Measurements from ENCODE around the gene ENAH. TPM values are rescaled to one million over a fixed set of nuclear protein-coding genes. Genes with fewer than 3 reads are reported as not detected.

The ENAH gene
- total and polyA plus RNA-seq, 2 donors (not counting 1 experiment from before 2014, with no cell fraction given) = 1.3 to 1.6 TPM

- no peak overlapping the region for H3K9ac ChIP-seq (ENCODE audit: low read length)
- no peaks in the 10 kb centered on the region for H3K9me3 ChIP-seq (ENCODE audit: control extremely low read depth in 1 of 3, control insufficient read depth in 2 of 3, insufficient read depth in 1 of 3, low read length in 2 of 3)
- CTCF ChIA-PET = no interaction called here
- intact Hi-C loops (cut with micrococcal nuclease) = no loop called here
- no CpG with 5 or more reads among the region's 1 CpG for whole genome bisulfite sequencing (ENCODE audit: insufficient coverage)
- H3K4me2 ChIP-seq (replicated peaks; ENCODE audit: low read depth, low read length, poor library complexity, severe bottlenecking) = no peak overlapping the region
- no peak overlapping the region for H3K27ac ChIP-seq (ENCODE audit: low read length in 2 of 2)
- no peaks in the 10 kb centered on the region for H3K36me3 ChIP-seq (replicated peaks in 1 of 2; ENCODE audit: control extremely low read depth in 1 of 2, control insufficient read depth in 1 of 2, extremely low read depth in 1 of 2, insufficient read depth in 2 of 2, low read length in 1 of 2)
- POLR2A ChIA-PET = no interaction called here
- H3K27me3 ChIP-seq (replicated peaks in 1 of 4; ENCODE audit: control extremely low read depth in 1 of 4, control insufficient read depth in 3 of 4, insufficient read depth in 4 of 4, low read length in 3 of 4) = no peaks in the 10 kb centered on the region
- no peaks in the 10 kb centered on the region for H3K9me3 Mint-ChIP-seq (ENCODE audit: insufficient read depth)
- H3K27me3 Mint-ChIP-seq = peaks cover 11% of the 10 kb centered on the region
- no peak overlapping the region for H2AFZ ChIP-seq (ENCODE audit: insufficient read depth, low read depth, low read length, poor library complexity, severe bottlenecking)
- H3K4me3 Mint-ChIP-seq = no peak overlapping the region
- DNase-seq (no peak), ATAC-seq (ENCODE audit: low read depth) (no peak)
- TF ChIP-seq EZH2 (IDR thresholded peaks at IDR 0.05; ENCODE audit: borderline replicate concordance, insufficient read depth, low read depth, low read length, poor library complexity, severe bottlenecking) = no peak
- no peak for TF ChIP-seq CTCF (IDR thresholded peaks at IDR 0.05)
- H3K4me1 Mint-ChIP-seq = peaks cover 10% of the 10 kb centered on the region
- H3K79me2 ChIP-seq (ENCODE audit: control insufficient read depth, insufficient read depth, low read length) = no peaks in the 10 kb centered on the region
- H4K20me1 ChIP-seq (ENCODE audit: control insufficient read depth, insufficient read depth, low read length, poor library complexity, severe bottlenecking) = no peaks in the 10 kb centered on the region
- H3K4me3 ChIP-seq (ENCODE audit: control extremely low read depth in 1 of 5, extremely low read depth in 1 of 5, insufficient read depth in 1 of 5, low read depth in 2 of 5, low read length in 4 of 5) = no peak overlapping the region
- H3K27ac Mint-ChIP-seq = no peak overlapping the region
- peaks cover 5 to 15% of the 10 kb centered on the region in 2 donors for H3K4me1 ChIP-seq (ENCODE audit: control insufficient read depth in 2 of 2, insufficient read depth in 2 of 2, low read length in 2 of 2)
Observed at GRCh38 chr1:225539069-225539468, 113.9 kb downstream of the ENAH start.

DNA sequence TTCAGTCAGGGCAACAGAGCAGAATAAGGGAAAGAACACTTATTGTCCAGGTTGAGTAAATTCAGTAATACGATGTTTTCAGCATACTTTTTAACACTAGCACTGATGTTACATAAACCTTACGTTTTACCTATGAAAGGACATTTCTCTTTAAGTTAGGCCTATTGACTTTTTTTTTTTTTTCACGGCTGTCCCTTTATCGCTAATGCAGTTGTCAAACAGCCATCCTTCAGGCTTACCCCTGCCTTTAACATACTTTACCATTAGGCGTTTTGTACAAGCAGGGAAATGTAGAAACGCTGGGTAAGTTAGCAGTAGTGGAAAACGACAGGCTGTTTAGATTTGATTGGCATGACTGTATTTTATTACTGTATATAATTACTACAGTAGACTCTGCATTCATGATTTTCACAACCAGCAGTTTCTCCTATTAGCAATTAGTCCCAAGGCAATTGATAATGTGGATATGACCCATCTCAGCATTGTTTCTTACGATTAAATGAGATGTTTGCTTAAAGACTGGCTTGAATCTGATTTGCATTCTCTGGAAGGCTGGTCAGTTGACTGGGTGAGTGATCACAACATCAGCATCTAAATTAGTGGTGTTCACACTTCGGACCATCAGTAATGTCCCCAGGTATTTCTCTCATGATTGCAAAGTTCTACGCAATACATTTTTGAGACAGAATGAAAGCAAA lies 115.2 kb downstream of the ENAH start:
- no peaks in the 10 kb centered on the region for H3K36me3 ChIP-seq (replicated peaks in 1 of 2; ENCODE audit: control extremely low read depth in 1 of 2, control insufficient read depth in 1 of 2, extremely low read depth in 1 of 2, insufficient read depth in 2 of 2, low read length in 1 of 2)
- WGBS (ENCODE audit: insufficient coverage) = 100% methylated on average over 4 of the region's 10 CpGs
- H3K4me1 Mint-ChIP-seq = peaks cover 10% of the 10 kb centered on the region
- H2AFZ ChIP-seq (ENCODE audit: insufficient read depth, low read depth, low read length, poor library complexity, severe bottlenecking) = no peak overlapping the region
- intact Hi-C loops (cut with micrococcal nuclease) = no loop called here
- no peak overlapping the region for H3K9ac ChIP-seq (ENCODE audit: low read length)
- H3K4me3 Mint-ChIP-seq = no peak overlapping the region
- no peaks in the 10 kb centered on the region for H3K27me3 ChIP-seq (replicated peaks in 1 of 4; ENCODE audit: control extremely low read depth in 1 of 4, control insufficient read depth in 3 of 4, insufficient read depth in 4 of 4, low read length in 3 of 4)
- H3K4me1 ChIP-seq (ENCODE audit: control insufficient read depth in 2 of 2, insufficient read depth in 2 of 2, low read length in 2 of 2) = peaks cover 5 to 15% of the 10 kb centered on the region in 2 donors
- H3K79me2 ChIP-seq (ENCODE audit: control insufficient read depth, insufficient read depth, low read length) = no peaks in the 10 kb centered on the region
- DNase-seq = no peak
- H3K27me3 Mint-ChIP-seq = peaks cover 14% of the 10 kb centered on the region
- H3K4me3 ChIP-seq (ENCODE audit: control extremely low read depth in 1 of 5, extremely low read depth in 1 of 5, insufficient read depth in 1 of 5, low read depth in 2 of 5, low read length in 4 of 5) = no peak overlapping the region
- no peak for ATAC-seq (ENCODE audit: low read depth)
- ChIA-PET CTCF (no interaction called here), POLR2A (no interaction called here)
- no peaks in the 10 kb centered on the region for H3K9me3 ChIP-seq (ENCODE audit: control extremely low read depth in 1 of 3, control insufficient read depth in 2 of 3, insufficient read depth in 1 of 3, low read length in 2 of 3)
- no peak overlapping the region for H3K27ac Mint-ChIP-seq
- no peaks in the 10 kb centered on the region for H3K9me3 Mint-ChIP-seq (ENCODE audit: insufficient read depth)
- H3K4me2 ChIP-seq (replicated peaks; ENCODE audit: low read depth, low read length, poor library complexity, severe bottlenecking) = no peak overlapping the region
- TF ChIP-seq EZH2 (IDR thresholded peaks at IDR 0.05; ENCODE audit: borderline replicate concordance, insufficient read depth, low read depth, low read length, poor library complexity, severe bottlenecking) = no peak
- no peak for TF ChIP-seq CTCF (IDR thresholded peaks at IDR 0.05)
- no peaks in the 10 kb centered on the region for H4K20me1 ChIP-seq (ENCODE audit: control insufficient read depth, insufficient read depth, low read length, poor library complexity, severe bottlenecking)
- no peak overlapping the region for H3K27ac ChIP-seq (ENCODE audit: low read length in 2 of 2)

Measured in B cell (primary cell).